ENCODE results near the gene CCT7.

DNA sequence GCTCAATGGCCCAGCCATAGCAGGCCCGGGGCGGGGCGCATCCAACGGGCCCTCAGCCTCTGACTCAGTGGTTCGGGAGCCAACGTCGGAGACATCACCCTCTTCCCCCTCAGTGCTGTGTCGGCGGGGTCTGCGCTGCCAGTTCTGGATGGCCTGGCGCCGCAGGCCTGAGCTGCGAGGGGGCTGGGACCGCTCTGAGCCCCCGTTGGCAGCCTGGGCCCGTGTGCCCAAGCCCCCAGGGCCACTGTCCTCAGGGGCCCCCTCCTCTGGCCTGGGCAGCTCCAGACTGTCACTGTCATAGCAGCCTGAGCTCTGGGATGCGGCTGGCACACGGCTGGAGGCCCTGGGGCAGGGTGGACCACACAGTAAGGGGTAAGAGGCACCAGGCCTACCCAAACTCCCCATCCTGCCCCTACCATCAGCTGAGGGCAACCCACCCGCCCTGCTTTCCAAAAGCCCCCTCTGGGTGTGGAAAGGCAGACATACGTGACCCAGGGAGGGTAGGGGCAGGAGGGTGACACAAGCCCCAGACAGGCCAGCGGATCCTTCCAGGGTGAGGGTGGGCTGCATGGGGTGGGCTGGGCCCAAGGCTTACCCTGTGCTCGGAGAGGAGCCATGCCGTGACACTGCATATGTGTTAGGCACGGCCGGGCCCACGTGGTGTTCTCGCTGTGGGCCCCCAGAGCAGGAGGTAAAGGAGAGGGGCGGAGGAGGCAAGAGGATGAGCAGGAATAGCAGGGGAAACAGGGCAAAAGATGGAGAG lies 31.4 kb downstream of the CCT7 start:
- TF ChIP-seq, protein P1, sequence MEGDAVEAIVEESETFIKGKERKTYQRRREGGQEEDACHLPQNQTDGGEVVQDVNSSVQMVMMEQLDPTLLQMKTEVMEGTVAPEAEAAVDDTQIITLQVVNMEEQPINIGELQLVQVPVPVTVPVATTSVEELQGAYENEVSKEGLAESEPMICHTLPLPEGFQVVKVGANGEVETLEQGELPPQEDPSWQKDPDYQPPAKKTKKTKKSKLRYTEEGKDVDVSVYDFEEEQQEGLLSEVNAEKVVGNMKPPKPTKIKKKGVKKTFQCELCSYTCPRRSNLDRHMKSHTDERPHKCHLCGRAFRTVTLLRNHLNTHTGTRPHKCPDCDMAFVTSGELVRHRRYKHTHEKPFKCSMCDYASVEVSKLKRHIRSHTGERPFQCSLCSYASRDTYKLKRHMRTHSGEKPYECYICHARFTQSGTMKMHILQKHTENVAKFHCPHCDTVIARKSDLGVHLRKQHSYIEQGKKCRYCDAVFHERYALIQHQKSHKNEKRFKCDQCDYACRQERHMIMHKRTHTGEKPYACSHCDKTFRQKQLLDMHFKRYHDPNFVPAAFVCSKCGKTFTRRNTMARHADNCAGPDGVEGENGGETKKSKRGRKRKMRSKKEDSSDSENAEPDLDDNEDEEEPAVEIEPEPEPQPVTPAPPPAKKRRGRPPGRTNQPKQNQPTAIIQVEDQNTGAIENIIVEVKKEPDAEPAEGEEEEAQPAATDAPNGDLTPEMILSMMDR (conservative IDR thresholded peaks at IDR 0.05; ENCODE audit: low read depth in 2 of 2), result no peak
- TF ChIP-seq, protein P2, sequence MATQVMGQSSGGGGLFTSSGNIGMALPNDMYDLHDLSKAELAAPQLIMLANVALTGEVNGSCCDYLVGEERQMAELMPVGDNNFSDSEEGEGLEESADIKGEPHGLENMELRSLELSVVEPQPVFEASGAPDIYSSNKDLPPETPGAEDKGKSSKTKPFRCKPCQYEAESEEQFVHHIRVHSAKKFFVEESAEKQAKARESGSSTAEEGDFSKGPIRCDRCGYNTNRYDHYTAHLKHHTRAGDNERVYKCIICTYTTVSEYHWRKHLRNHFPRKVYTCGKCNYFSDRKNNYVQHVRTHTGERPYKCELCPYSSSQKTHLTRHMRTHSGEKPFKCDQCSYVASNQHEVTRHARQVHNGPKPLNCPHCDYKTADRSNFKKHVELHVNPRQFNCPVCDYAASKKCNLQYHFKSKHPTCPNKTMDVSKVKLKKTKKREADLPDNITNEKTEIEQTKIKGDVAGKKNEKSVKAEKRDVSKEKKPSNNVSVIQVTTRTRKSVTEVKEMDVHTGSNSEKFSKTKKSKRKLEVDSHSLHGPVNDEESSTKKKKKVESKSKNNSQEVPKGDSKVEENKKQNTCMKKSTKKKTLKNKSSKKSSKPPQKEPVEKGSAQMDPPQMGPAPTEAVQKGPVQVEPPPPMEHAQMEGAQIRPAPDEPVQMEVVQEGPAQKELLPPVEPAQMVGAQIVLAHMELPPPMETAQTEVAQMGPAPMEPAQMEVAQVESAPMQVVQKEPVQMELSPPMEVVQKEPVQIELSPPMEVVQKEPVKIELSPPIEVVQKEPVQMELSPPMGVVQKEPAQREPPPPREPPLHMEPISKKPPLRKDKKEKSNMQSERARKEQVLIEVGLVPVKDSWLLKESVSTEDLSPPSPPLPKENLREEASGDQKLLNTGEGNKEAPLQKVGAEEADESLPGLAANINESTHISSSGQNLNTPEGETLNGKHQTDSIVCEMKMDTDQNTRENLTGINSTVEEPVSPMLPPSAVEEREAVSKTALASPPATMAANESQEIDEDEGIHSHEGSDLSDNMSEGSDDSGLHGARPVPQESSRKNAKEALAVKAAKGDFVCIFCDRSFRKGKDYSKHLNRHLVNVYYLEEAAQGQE (IDR thresholded peaks at IDR 0.05; ENCODE audit: unreplicated experiment), result no peak
- TF ChIP-seq EZH2 (IDR thresholded peaks at IDR 0.05; ENCODE audit: low read depth, unreplicated experiment), result no peak
- no peak for TF ChIP-seq EZH2phosphoT487 (IDR thresholded peaks at IDR 0.05; ENCODE audit: unreplicated experiment)
- TF ChIP-seq POLR2AphosphoS5 (IDR thresholded peaks at IDR 0.05; ENCODE audit: low read depth), result no peak
